ENCODE results near the gene MAP4.
A peak's percentile ranks its signal among the peaks of the same experiment; 100 is the strongest.

The MAP4 gene

GRCh38 chr3:47930979-47931378 is 85.2 kb downstream of the MAP4 start:
- no peak overlapping the region for H3K4me3 ChIP-seq (ENCODE audit: insufficient read depth, low read depth, low read length)
- H3K27me3 ChIP-seq (ENCODE audit: control insufficient read depth, insufficient read depth, low read length, poor library complexity, severe bottlenecking) = no peaks in the 10 kb centered on the region
- 94 to 95% methylated on average over 4 of the region's 4 CpGs for WGBS, 2 experiments
- no peaks in the 10 kb centered on the region for H3K9me3 ChIP-seq (ENCODE audit: control insufficient read depth, low read length)
- H3K27ac ChIP-seq (ENCODE audit: insufficient read depth, low read depth, low read length, poor library complexity, severe bottlenecking) = no peak overlapping the region
- peaks cover 8% of the 10 kb centered on the region for H3K36me3 ChIP-seq (ENCODE audit: control insufficient read depth, insufficient read depth, low read length)
- no peaks in the 10 kb centered on the region for H3K4me1 ChIP-seq (ENCODE audit: control insufficient read depth, insufficient read depth, low read length)

GRCh38 chr3:47916696-47917095 is 99.5 kb downstream of the MAP4 start:
- H3K36me3 ChIP-seq (ENCODE audit: control insufficient read depth, insufficient read depth, low read length) = peaks cover 23% of the 10 kb centered on the region
- no peak overlapping the region for H3K4me3 ChIP-seq (ENCODE audit: insufficient read depth, low read depth, low read length)
- H3K4me1 ChIP-seq (ENCODE audit: control insufficient read depth, insufficient read depth, low read length) = no peaks in the 10 kb centered on the region
- no peaks in the 10 kb centered on the region for H3K27me3 ChIP-seq (ENCODE audit: control insufficient read depth, insufficient read depth, low read length, poor library complexity, severe bottlenecking)
- H3K9me3 ChIP-seq (ENCODE audit: control insufficient read depth, low read length) = no peaks in the 10 kb centered on the region
- H3K27ac ChIP-seq (ENCODE audit: insufficient read depth, low read depth, low read length, poor library complexity, severe bottlenecking) = no peak overlapping the region
- 93 to 95% methylated on average over 2 of the region's 2 CpGs for WGBS, 2 experiments

- Histone ChIP-seq H3K36me3 (ENCODE audit: control insufficient read depth, insufficient read depth, low read length) (peaks cover 23% of the 10 kb centered on the region), H3K27ac (ENCODE audit: insufficient read depth, low read depth, low read length, poor library complexity, severe bottlenecking) (no peak overlapping the region), H3K4me1 (ENCODE audit: control insufficient read depth, insufficient read depth, low read length) (no peaks in the 10 kb centered on the region), H3K27me3 (ENCODE audit: control insufficient read depth, insufficient read depth, low read length, poor library complexity, severe bottlenecking) (no peaks in the 10 kb centered on the region), H3K9me3 (ENCODE audit: control insufficient read depth, low read length) (no peaks in the 10 kb centered on the region), H3K4me3 (ENCODE audit: insufficient read depth, low read depth, low read length) (no peak overlapping the region)
- WGBS, 2 experiments = 96% methylated on average over 5 of the region's 5 CpGs
These were observed 100.0 kb downstream of the MAP4 start for GRCh38 chr3:47916201-47916600.

- Histone ChIP-seq H3K4me1 (ENCODE audit: control insufficient read depth, insufficient read depth, low read length) (no peaks in the 10 kb centered on the region), H3K27me3 (ENCODE audit: control insufficient read depth, insufficient read depth, low read length, poor library complexity, severe bottlenecking) (no peaks in the 10 kb centered on the region), H3K27ac (ENCODE audit: insufficient read depth, low read depth, low read length, poor library complexity, severe bottlenecking) (no peak overlapping the region), H3K36me3 (ENCODE audit: control insufficient read depth, insufficient read depth, low read length) (peaks cover 25% of the 10 kb centered on the region), H3K9me3 (ENCODE audit: control insufficient read depth, low read length) (no peaks in the 10 kb centered on the region), H3K4me3 (ENCODE audit: insufficient read depth, low read depth, low read length) (no peak overlapping the region)
- 95 to 96% methylated on average over 6 of the region's 6 CpGs for WGBS, 2 experiments
These were observed 104.2 kb downstream of the MAP4 start for GRCh38 chr3:47912006-47912504.

GRCh38 chr3:47910777-47911440 is 105.3 kb downstream of the MAP4 start:
- Histone ChIP-seq H3K27me3 (ENCODE audit: control insufficient read depth, insufficient read depth, low read length, poor library complexity, severe bottlenecking) (no peaks in the 10 kb centered on the region), H3K36me3 (ENCODE audit: control insufficient read depth, insufficient read depth, low read length) (peaks cover 16% of the 10 kb centered on the region), H3K9me3 (ENCODE audit: control insufficient read depth, low read length) (no peaks in the 10 kb centered on the region), H3K4me1 (ENCODE audit: control insufficient read depth, insufficient read depth, low read length) (no peaks in the 10 kb centered on the region), H3K4me3 (ENCODE audit: insufficient read depth, low read depth, low read length) (no peak overlapping the region), H3K27ac (ENCODE audit: insufficient read depth, low read depth, low read length, poor library complexity, severe bottlenecking) (no peak overlapping the region)
- WGBS, 2 experiments = 79% methylated on average over 4 of the region's 4 CpGs

- H3K4me1 ChIP-seq (ENCODE audit: control insufficient read depth, insufficient read depth, low read length) = no peaks in the 10 kb centered on the region
- no peaks in the 10 kb centered on the region for H3K9me3 ChIP-seq (ENCODE audit: control insufficient read depth, low read length)
- H3K27me3 ChIP-seq (ENCODE audit: control insufficient read depth, insufficient read depth, low read length, poor library complexity, severe bottlenecking) = no peaks in the 10 kb centered on the region
- no peak overlapping the region for H3K4me3 ChIP-seq (ENCODE audit: insufficient read depth, low read depth, low read length)
- peaks cover 13% of the 10 kb centered on the region for H3K36me3 ChIP-seq (ENCODE audit: control insufficient read depth, insufficient read depth, low read length)
- no peak overlapping the region for H3K27ac ChIP-seq (ENCODE audit: insufficient read depth, low read depth, low read length, poor library complexity, severe bottlenecking)
- WGBS, 2 experiments = 100% methylated on average over 1 of the region's 1 CpG; no CpG with 5 or more reads in 1 of the 2 experiments
These were observed 106.0 kb downstream of the MAP4 start for GRCh38 chr3:47910233-47910632.

- Histone ChIP-seq H3K4me1 (ENCODE audit: control insufficient read depth, insufficient read depth, low read length) (no peaks in the 10 kb centered on the region), H3K27ac (ENCODE audit: insufficient read depth, low read depth, low read length, poor library complexity, severe bottlenecking) (no peak overlapping the region), H3K9me3 (ENCODE audit: control insufficient read depth, low read length) (no peaks in the 10 kb centered on the region), H3K27me3 (ENCODE audit: control insufficient read depth, insufficient read depth, low read length, poor library complexity, severe bottlenecking) (no peaks in the 10 kb centered on the region), H3K36me3 (ENCODE audit: control insufficient read depth, insufficient read depth, low read length) (peaks cover 13% of the 10 kb centered on the region), H3K4me3 (ENCODE audit: insufficient read depth, low read depth, low read length) (no peak overlapping the region)
- 95% methylated on average over 2 of the region's 2 CpGs for WGBS, 2 experiments
These were observed 106.6 kb downstream of the MAP4 start for GRCh38 chr3:47909607-47910006.

- H3K4me1 ChIP-seq (ENCODE audit: control insufficient read depth, insufficient read depth, low read length) = no peaks in the 10 kb centered on the region
- 91 to 92% methylated on average over 4 of the region's 4 CpGs for whole genome bisulfite sequencing, 2 experiments
These were observed 107.5 kb downstream of the MAP4 start for GRCh38 chr3:47908744-47909143.

GRCh38 chr3:47907784-47908183 is 108.4 kb downstream of the MAP4 start:
- Histone ChIP-seq H3K27ac (ENCODE audit: insufficient read depth, low read depth, low read length, poor library complexity, severe bottlenecking) (no peak overlapping the region), H3K4me3 (ENCODE audit: insufficient read depth, low read depth, low read length) (no peak overlapping the region), H3K36me3 (ENCODE audit: control insufficient read depth, insufficient read depth, low read length) (peaks cover 13% of the 10 kb centered on the region), H3K27me3 (ENCODE audit: control insufficient read depth, insufficient read depth, low read length, poor library complexity, severe bottlenecking) (no peaks in the 10 kb centered on the region), H3K4me1 (ENCODE audit: control insufficient read depth, insufficient read depth, low read length) (no peaks in the 10 kb centered on the region), H3K9me3 (ENCODE audit: control insufficient read depth, low read length) (no peaks in the 10 kb centered on the region)

More at GRCh38 chr3:47908744-47909143, 107.5 kb downstream of the MAP4 start:
- no peaks in the 10 kb centered on the region for H3K9me3 ChIP-seq (ENCODE audit: control insufficient read depth, low read length)
- no peak overlapping the region for H3K27ac ChIP-seq (ENCODE audit: insufficient read depth, low read depth, low read length, poor library complexity, severe bottlenecking)
- H3K27me3 ChIP-seq (ENCODE audit: control insufficient read depth, insufficient read depth, low read length, poor library complexity, severe bottlenecking) = no peaks in the 10 kb centered on the region
- H3K36me3 ChIP-seq (ENCODE audit: control insufficient read depth, insufficient read depth, low read length) = peaks cover 13% of the 10 kb centered on the region
- no peak overlapping the region for H3K4me3 ChIP-seq (ENCODE audit: insufficient read depth, low read depth, low read length)

GRCh38 chr3:47902746-47903145 is 113.5 kb downstream of the MAP4 start:
- Histone ChIP-seq H3K27me3 (ENCODE audit: control insufficient read depth, insufficient read depth, low read length, poor library complexity, severe bottlenecking) (no peaks in the 10 kb centered on the region), H3K27ac (ENCODE audit: insufficient read depth, low read depth, low read length, poor library complexity, severe bottlenecking) (peak overlapping the region; percentile 50), H3K36me3 (ENCODE audit: control insufficient read depth, insufficient read depth, low read length) (no peaks in the 10 kb centered on the region), H3K4me3 (ENCODE audit: insufficient read depth, low read depth, low read length) (no peak overlapping the region), H3K9me3 (ENCODE audit: control insufficient read depth, low read length) (no peaks in the 10 kb centered on the region), H3K4me1 (ENCODE audit: control insufficient read depth, insufficient read depth, low read length) (no peaks in the 10 kb centered on the region)

All from ectodermal cell (in vitro differentiated cells).